Breast epithelium (tissue), 3 donors: ENCODE results near the gene MTR.

Experiments
- CTCF ChIP-seq, 3 donors: fragments of 450-650 bp; IDR thresholded peaks; one replicate each; pipeline ENCODE4 v1.5.1; 2016 to 2017; ENCODE audit warnings: antibody characterized with exemption in 3 of 3, mild to moderate bottlenecking in 3 of 3, moderate library complexity in 3 of 3
- POLR2A ChIP-seq: fragments of 450-650 bp; IDR thresholded peaks from one replicate; pipeline ENCODE4 v1.6.1; 2016; ENCODE audit warnings: antibody characterized with exemption, mild to moderate bottlenecking, moderate library complexity
- POLR2AphosphoS5 ChIP-seq, 3 donors: sonication (generic); formaldehyde crosslinking; IDR thresholded peaks; one replicate each; pipeline ENCODE4 v1.6.1; 2017; ENCODE audit warnings: antibody characterized with exemption in 3 of 3

- TF ChIP-seq CTCF (IDR thresholded peaks at IDR 0.05): no peak
- no peak for TF ChIP-seq POLR2AphosphoS5 (IDR thresholded peaks at IDR 0.05)
- no peak for TF ChIP-seq POLR2A
These were observed 98.8 kb downstream of the MTR start for GRCh38 chr1:236893626-236894545.
